Gastroesophageal sphincter (tissue), 4 donors: ENCODE results near the gene HOMER2. TPM values are rescaled to one million over a fixed set of nuclear protein-coding genes. Genes with fewer than 3 reads are reported as not detected.

Experiments
- ATAC-seq: fragments of 150-250 bp; one replicate; pipeline ENCODE4 v1.9.1; 2016; ENCODE audit warnings: mild to moderate bottlenecking, moderate library complexity
- H3K27ac ChIP-seq, 4 donors: fragments of 200-600 bp; sonication (generic) in 3 of 4; 1 replicate in 3 of 4; 2 replicates in 1 of 4; pipeline ENCODE4 v1.5.1; 2016 to 2019
- H3K27me3 ChIP-seq: fragments of 200-600 bp; sonication (generic); one replicate; pipeline ENCODE4 v1.5.1; 2019
- H3K36me3 ChIP-seq, 2 donors: fragments of 200-600 bp; sonication (generic); one replicate each; pipeline ENCODE4 v1.5.1; 2019; ENCODE audit warnings: control low read depth in 1 of 2
- H3K4me1 ChIP-seq, 3 donors: fragments of 200-600 bp; sonication (generic); 1 replicate in 2 of 3; 2 replicates in 1 of 3; pipeline ENCODE4 v1.5.1; 2016 to 2019; ENCODE audit warnings: control low read depth in 2 of 3
- H3K4me3 ChIP-seq, 2 donors: fragments of 200-600 bp; sonication (generic); one replicate each; pipeline ENCODE4 v1.5.1; 2019; ENCODE audit warnings: mild to moderate bottlenecking in 1 of 2, moderate library complexity in 1 of 2
- H3K9me3 ChIP-seq, 3 donors: fragments of 200-600 bp; sonication (generic); one replicate each; pipeline ENCODE4 v1.5.1; 2017 to 2019; ENCODE audit warnings: control low read depth in 2 of 3
- EP300 ChIP-seq: sonication (generic); formaldehyde crosslinking; IDR thresholded peaks from one replicate; pipeline ENCODE4 v1.6.1; 2017; ENCODE audit warnings: antibody characterized with exemption, mild to moderate bottlenecking
- POLR2A ChIP-seq, 2 donors: fragments of 450-650 bp; IDR thresholded peaks; one replicate each; pipeline ENCODE4 v1.6.1; 2017; ENCODE audit warnings: antibody characterized with exemption in 2 of 2, mild to moderate bottlenecking in 2 of 2, moderate library complexity in 1 of 2
- POLR2AphosphoS5 ChIP-seq: sonication (generic); formaldehyde crosslinking; IDR thresholded peaks from one replicate; pipeline ENCODE4 v1.6.1; 2017; ENCODE audit warnings: antibody characterized with exemption
- WGBS, 2 donors: methylation state at CpG; one replicate each; pipeline ENCODE4 v1.1.5; 2018; ENCODE audit warnings: low coverage in 1 of 2; 5-methylcytosine and 5-hydroxymethylcytosine counted together
- total RNA-seq, 4 donors: library from RNA; depleted of rRNA; stranded (reverse); fragments of >200 nt; gene quantifications; one replicate each; pipeline ENCODE4 v1.1.0, GENCODE V29; 2016
- TF ChIP-seq, protein P1 (sequence below), 4 experiments: fragments of 200-600 bp in 2 of 4; fragments of 450-650 bp in 2 of 4; sonication (generic) in 1 of 4; IDR thresholded peaks; one replicate each; pipeline ENCODE4 v1.5.1; 2017 to 2019; ENCODE audit warnings: antibody characterized with exemption in 4 of 4, mild to moderate bottlenecking in 2 of 4, moderate library complexity in 2 of 4

Gene HOMER2
- total RNA-seq, 4 donors from 2014 or later = 12.0 to 26.8 (median 17.7) TPM

DNA sequence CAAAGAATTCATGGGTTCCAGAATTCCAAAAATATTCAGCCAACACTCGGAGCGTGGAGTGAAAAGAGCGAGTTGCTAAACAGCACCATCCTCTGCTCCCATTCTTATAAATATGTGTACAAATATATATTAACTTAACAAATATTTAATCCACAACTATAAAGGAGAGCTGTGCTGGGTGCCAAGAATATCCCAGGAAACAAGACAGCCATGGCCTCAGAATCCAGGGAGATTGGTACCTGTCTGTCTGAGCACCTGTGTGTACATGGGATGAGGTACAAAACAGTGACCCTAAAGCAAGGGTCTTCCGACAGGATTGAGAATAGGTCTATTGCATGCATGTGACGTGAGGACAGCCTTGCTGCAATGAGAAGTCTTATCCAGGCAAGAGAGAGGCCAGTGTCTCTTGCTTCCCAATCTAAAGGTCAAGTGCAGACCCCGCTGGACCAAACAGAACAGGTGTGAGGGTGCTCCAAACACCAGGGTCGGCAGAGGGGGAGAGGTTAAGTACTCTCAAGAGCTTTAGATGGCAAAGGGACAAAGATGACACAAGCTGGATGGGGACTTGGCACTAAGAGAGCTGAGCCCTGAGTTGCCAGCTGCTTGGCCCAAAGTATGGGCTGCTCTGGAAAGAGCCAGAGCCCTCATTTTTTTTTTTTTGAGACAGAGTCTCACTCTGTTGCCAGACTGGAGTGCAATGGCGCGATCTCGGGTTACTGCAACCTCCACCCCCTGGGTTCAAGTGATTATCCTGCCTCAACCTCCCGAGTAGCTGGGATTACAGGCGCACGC lies 36.2 kb downstream of the HOMER2 start:
- no peaks in the 10 kb centered on the region for H3K36me3 ChIP-seq
- WGBS, 2 donors = 82 to 87% methylated on average over 7 to 9 of the region's 13 CpGs
- H3K27ac ChIP-seq = no peak overlapping the region
- no peaks in the 10 kb centered on the region for H3K27me3 ChIP-seq
- H3K4me1 ChIP-seq = peaks cover 0 to 22% (median 0%) of the 10 kb centered on the region in 3 donors
- ATAC-seq = no peak
- TF ChIP-seq, protein P1, sequence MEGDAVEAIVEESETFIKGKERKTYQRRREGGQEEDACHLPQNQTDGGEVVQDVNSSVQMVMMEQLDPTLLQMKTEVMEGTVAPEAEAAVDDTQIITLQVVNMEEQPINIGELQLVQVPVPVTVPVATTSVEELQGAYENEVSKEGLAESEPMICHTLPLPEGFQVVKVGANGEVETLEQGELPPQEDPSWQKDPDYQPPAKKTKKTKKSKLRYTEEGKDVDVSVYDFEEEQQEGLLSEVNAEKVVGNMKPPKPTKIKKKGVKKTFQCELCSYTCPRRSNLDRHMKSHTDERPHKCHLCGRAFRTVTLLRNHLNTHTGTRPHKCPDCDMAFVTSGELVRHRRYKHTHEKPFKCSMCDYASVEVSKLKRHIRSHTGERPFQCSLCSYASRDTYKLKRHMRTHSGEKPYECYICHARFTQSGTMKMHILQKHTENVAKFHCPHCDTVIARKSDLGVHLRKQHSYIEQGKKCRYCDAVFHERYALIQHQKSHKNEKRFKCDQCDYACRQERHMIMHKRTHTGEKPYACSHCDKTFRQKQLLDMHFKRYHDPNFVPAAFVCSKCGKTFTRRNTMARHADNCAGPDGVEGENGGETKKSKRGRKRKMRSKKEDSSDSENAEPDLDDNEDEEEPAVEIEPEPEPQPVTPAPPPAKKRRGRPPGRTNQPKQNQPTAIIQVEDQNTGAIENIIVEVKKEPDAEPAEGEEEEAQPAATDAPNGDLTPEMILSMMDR (IDR thresholded peaks at IDR 0.05) = no peak
- TF ChIP-seq POLR2A (IDR thresholded peaks at IDR 0.05) (no peak), EP300 (no peak), POLR2AphosphoS5 (no peak)
- H3K9me3 ChIP-seq = no peaks in the 10 kb centered on the region
- H3K4me3 ChIP-seq = no peak overlapping the region

GRCh38 chr15:82914396-82914795 lies 38.1 kb downstream of the HOMER2 start:
- H3K4me3 ChIP-seq = no peak overlapping the region
- H3K27ac ChIP-seq = no peak overlapping the region
- WGBS, 2 donors = 77% methylated on average over 2 of the region's 2 CpGs; no CpG with 5 or more reads in 1 of the 2 donors
- no peak for ATAC-seq
- no peaks in the 10 kb centered on the region for H3K27me3 ChIP-seq
- TF ChIP-seq, protein P1 (IDR thresholded peaks at IDR 0.05) = no peak
- no peak for TF ChIP-seq EP300
- TF ChIP-seq POLR2AphosphoS5 = no peak
- TF ChIP-seq POLR2A (IDR thresholded peaks at IDR 0.05) = no peak
- H3K36me3 ChIP-seq = no peaks in the 10 kb centered on the region
- H3K9me3 ChIP-seq = no peaks in the 10 kb centered on the region
- H3K4me1 ChIP-seq = peaks cover 0 to 12% (median 0%) of the 10 kb centered on the region in 3 donors

GRCh38 chr15:82911458-82911857 lies 41.1 kb downstream of the HOMER2 start:
- no peak for ATAC-seq
- no peak overlapping the region for H3K27ac ChIP-seq
- no peaks in the 10 kb centered on the region for H3K4me1 ChIP-seq
- H3K9me3 ChIP-seq = peaks cover 0 to 9% (median 0%) of the 10 kb centered on the region in 3 donors
- no peak overlapping the region for H3K4me3 ChIP-seq
- 81 to 90% methylated on average over 3 to 4 of the region's 4 CpGs for WGBS, 2 donors
- no peaks in the 10 kb centered on the region for H3K36me3 ChIP-seq
- no peaks in the 10 kb centered on the region for H3K27me3 ChIP-seq
- TF ChIP-seq POLR2AphosphoS5 = no peak
- TF ChIP-seq, protein P1 (IDR thresholded peaks at IDR 0.05) = no peak
- no peak for TF ChIP-seq POLR2A (IDR thresholded peaks at IDR 0.05)
- TF ChIP-seq EP300 = no peak

- Histone ChIP-seq H3K4me1 (no peaks in the 10 kb centered on the region), H3K27me3 (no peaks in the 10 kb centered on the region), H3K9me3 (peaks cover 0 to 9% (median 0%) of the 10 kb centered on the region in 3 donors), H3K4me3 (no peak overlapping the region), H3K36me3 (no peaks in the 10 kb centered on the region), H3K27ac (no peak overlapping the region)
- TF ChIP-seq POLR2A (IDR thresholded peaks at IDR 0.05) = no peak
- TF ChIP-seq, protein P1 (IDR thresholded peaks at IDR 0.05) = no peak
- TF ChIP-seq POLR2AphosphoS5 = no peak
- TF ChIP-seq EP300 = no peak
- whole genome bisulfite sequencing, 2 donors = 17 to 63% methylated on average over 1 to 4 of the region's 4 CpGs
- no peak for ATAC-seq
Observed at GRCh38 chr15:82910721-82911120, 41.8 kb downstream of the HOMER2 start.
